Muscle layer of colon (tissue), 2 donors: Measurements from ENCODE around the gene NR6A1.

Experiments
- H3K27ac ChIP-seq: one replicate; pipeline ENCODE4 v1.7.0; 2013; ENCODE audit warnings: low read depth, mild to moderate bottlenecking, low read length, moderate library complexity
- H3K27me3 ChIP-seq, 2 donors: one replicate each; pipeline ENCODE4 v1.7.0; 2013; ENCODE audit warnings: low read length in 2 of 2, mild to moderate bottlenecking in 2 of 2; ENCODE audit not compliant: insufficient read depth in 2 of 2, control insufficient read depth in 1 of 2
- H3K36me3 ChIP-seq: one replicate; pipeline ENCODE4 v1.7.0; 2013; ENCODE audit warnings: mild to moderate bottlenecking, low read length; ENCODE audit not compliant: insufficient read depth
- H3K4me1 ChIP-seq: one replicate; pipeline ENCODE4 v1.7.0; 2013; ENCODE audit warnings: mild to moderate bottlenecking, low read length; ENCODE audit not compliant: insufficient read depth
- H3K4me3 ChIP-seq, 2 donors: one replicate each; pipeline ENCODE4 v1.7.0; 2013; ENCODE audit warnings: low read length in 2 of 2, low read depth in 1 of 2, mild to moderate bottlenecking in 1 of 2, moderate library complexity in 1 of 2
- H3K9ac ChIP-seq: one replicate; pipeline ENCODE4 v1.7.0; 2013; ENCODE audit warnings: low read length
- H3K9me3 ChIP-seq: one replicate; pipeline ENCODE4 v1.7.0; 2013; ENCODE audit warnings: mild to moderate bottlenecking, low read length
- donor health status: abdominal sarcoma.
- donor health status: Adenocarcinoma of cecum.

Gene NR6A1

GRCh38 chr9:124479947-124480620 lies 291.0 kb downstream of the NR6A1 start:
- Histone ChIP-seq H3K4me1 (no peaks in the 10 kb centered on the region), H3K9me3 (no peaks in the 10 kb centered on the region), H3K27ac (no peak overlapping the region), H3K27me3 (peaks cover 9 to 51% of the 10 kb centered on the region in 2 donors), H3K36me3 (no peaks in the 10 kb centered on the region), H3K4me3 (no peak overlapping the region), H3K9ac (no peak overlapping the region)

- Histone ChIP-seq H3K4me3 (no peak overlapping the region), H3K27me3 (peaks cover 9 to 53% of the 10 kb centered on the region in 2 donors)
Measured at GRCh38 chr9:124479371-124479770, 291.7 kb downstream of the NR6A1 start.

GRCh38 chr9:124478354-124478753 lies 292.8 kb downstream of the NR6A1 start:
- Histone ChIP-seq H3K9me3 (no peaks in the 10 kb centered on the region), H3K27ac (no peak overlapping the region), H3K9ac (no peak overlapping the region), H3K27me3 (peaks cover 9 to 53% of the 10 kb centered on the region in 2 donors), H3K4me1 (no peaks in the 10 kb centered on the region), H3K36me3 (no peaks in the 10 kb centered on the region), H3K4me3 (no peak overlapping the region)

More at GRCh38 chr9:124479371-124479770, 291.7 kb downstream of the NR6A1 start:
- Histone ChIP-seq H3K36me3 (no peaks in the 10 kb centered on the region), H3K9me3 (no peaks in the 10 kb centered on the region), H3K27ac (no peak overlapping the region), H3K9ac (no peak overlapping the region), H3K4me1 (no peaks in the 10 kb centered on the region)

- no peak overlapping the region for H3K27ac ChIP-seq
- no peaks in the 10 kb centered on the region for H3K9me3 ChIP-seq
- no peak overlapping the region for H3K4me3 ChIP-seq
- H3K9ac ChIP-seq: no peak overlapping the region
- no peaks in the 10 kb centered on the region for H3K36me3 ChIP-seq
- no peaks in the 10 kb centered on the region for H3K4me1 ChIP-seq
- peaks cover 9 to 53% of the 10 kb centered on the region in 2 donors for H3K27me3 ChIP-seq
Measured at GRCh38 chr9:124477648-124478285, 293.3 kb downstream of the NR6A1 start.

GRCh38 chr9:124477211-124477647 lies 293.9 kb downstream of the NR6A1 start:
- Histone ChIP-seq H3K4me3 (no peak overlapping the region), H3K9ac (no peak overlapping the region), H3K4me1 (no peaks in the 10 kb centered on the region), H3K9me3 (no peaks in the 10 kb centered on the region), H3K36me3 (no peaks in the 10 kb centered on the region), H3K27me3 (peaks cover 9 to 53% of the 10 kb centered on the region in 2 donors), H3K27ac (no peak overlapping the region)

- Histone ChIP-seq H3K9ac (no peak overlapping the region), H3K9me3 (no peaks in the 10 kb centered on the region), H3K27me3 (peaks cover 9 to 53% of the 10 kb centered on the region in 2 donors), H3K27ac (no peak overlapping the region), H3K4me1 (no peaks in the 10 kb centered on the region), H3K36me3 (no peaks in the 10 kb centered on the region), H3K4me3 (no peak overlapping the region)
Measured at GRCh38 chr9:124475868-124476690, 295.0 kb downstream of the NR6A1 start.

- Histone ChIP-seq H3K9me3 (no peaks in the 10 kb centered on the region), H3K9ac (no peak overlapping the region), H3K27ac (no peak overlapping the region), H3K27me3 (peaks cover 9 to 49% of the 10 kb centered on the region in 2 donors), H3K36me3 (no peaks in the 10 kb centered on the region), H3K4me1 (no peaks in the 10 kb centered on the region), H3K4me3 (no peak overlapping the region)
Measured at GRCh38 chr9:124475158-124475867, 295.8 kb downstream of the NR6A1 start.

- no peaks in the 10 kb centered on the region for H3K9me3 ChIP-seq
- H3K27ac ChIP-seq: no peak overlapping the region
- no peak overlapping the region for H3K4me3 ChIP-seq
- H3K27me3 ChIP-seq: peaks cover 5 to 42% of the 10 kb centered on the region in 2 donors
- H3K4me1 ChIP-seq: no peaks in the 10 kb centered on the region
- no peak overlapping the region for H3K9ac ChIP-seq
- H3K36me3 ChIP-seq: no peaks in the 10 kb centered on the region
Measured at GRCh38 chr9:124474151-124474550, 297.0 kb downstream of the NR6A1 start.

GRCh38 chr9:124473310-124473709 lies 297.8 kb downstream of the NR6A1 start:
- no peaks in the 10 kb centered on the region for H3K9me3 ChIP-seq
- H3K9ac ChIP-seq: no peak overlapping the region
- H3K36me3 ChIP-seq: no peaks in the 10 kb centered on the region
- no peaks in the 10 kb centered on the region for H3K4me1 ChIP-seq
- H3K27me3 ChIP-seq: peaks cover 5 to 34% of the 10 kb centered on the region in 2 donors
- no peak overlapping the region for H3K4me3 ChIP-seq
- no peak overlapping the region for H3K27ac ChIP-seq

- Histone ChIP-seq H3K4me1 (no peaks in the 10 kb centered on the region), H3K27me3 (peaks cover 5 to 29% of the 10 kb centered on the region in 2 donors), H3K27ac (no peak overlapping the region), H3K9me3 (no peaks in the 10 kb centered on the region), H3K36me3 (no peaks in the 10 kb centered on the region), H3K9ac (no peak overlapping the region), H3K4me3 (no peak overlapping the region)
Measured at GRCh38 chr9:124472770-124473169, 298.3 kb downstream of the NR6A1 start.

GRCh38 chr9:124471761-124472160 lies 299.4 kb downstream of the NR6A1 start:
- Histone ChIP-seq H3K4me1 (no peaks in the 10 kb centered on the region), H3K9me3 (no peaks in the 10 kb centered on the region), H3K36me3 (no peaks in the 10 kb centered on the region), H3K27ac (no peak overlapping the region), H3K9ac (no peak overlapping the region), H3K4me3 (no peak overlapping the region), H3K27me3 (peaks cover under 1 to 19% of the 10 kb centered on the region in 2 donors)
